Measurements from ENCODE around the gene ACTG1.

DNA sequence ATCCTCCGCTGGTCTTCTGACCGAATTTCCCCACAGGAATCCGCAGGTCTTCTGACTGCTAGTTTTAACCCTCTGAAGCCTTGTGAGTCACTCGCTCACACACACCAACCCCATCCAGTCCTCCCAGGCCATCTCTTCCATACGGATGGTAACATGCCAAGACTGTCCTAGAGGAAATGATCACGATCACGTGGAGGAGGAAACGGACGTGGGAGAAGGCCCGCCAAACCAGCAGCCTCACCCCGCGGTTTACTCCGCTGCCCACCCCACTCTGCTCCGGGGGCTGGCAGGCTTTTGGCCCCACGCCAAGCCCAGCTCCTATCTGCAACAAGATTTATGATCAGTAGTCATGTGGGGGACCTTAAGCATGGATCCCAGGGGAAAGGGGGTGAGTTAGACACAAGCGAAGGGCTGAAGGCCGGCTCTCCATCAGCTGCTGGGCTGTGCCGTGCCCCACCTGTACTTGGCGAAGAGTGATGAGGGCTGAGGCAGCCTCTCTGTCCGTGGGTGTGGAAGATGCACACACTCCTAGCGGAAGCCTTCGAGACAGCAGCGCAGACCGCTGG, 41.1 kb upstream of the ACTG1 start:
- TF ChIP-seq CTCF (IDR thresholded peaks at IDR 0.05) (no peak), POLR2AphosphoS5 (IDR thresholded peaks at IDR 0.05; ENCODE audit: low read depth, low read length) (peak; percentile 7; the same call in 1 of the 2 replicates), CHD2 (IDR thresholded peaks at IDR 0.05; ENCODE audit: low read length, partially characterized antibody) (no peak), RAD21 (IDR thresholded peaks at IDR 0.05; ENCODE audit: low read length) (no peak), REST (IDR thresholded peaks at IDR 0.05; ENCODE audit: low read depth, low read length) (no peak; the same call in 1 of the 2 replicates), SIN3A (IDR thresholded peaks at IDR 0.05; ENCODE audit: borderline replicate concordance, low read depth, low read length) (peak; percentile 64; the same call in 1 of the 2 replicates), RFX5 (IDR thresholded peaks at IDR 0.05; ENCODE audit: low read length) (no peak), YY1 (IDR thresholded peaks at IDR 0.05; ENCODE audit: low read depth) (no peak), EP300 (IDR thresholded peaks at IDR 0.05; ENCODE audit: borderline replicate concordance in 1 of 2, low read depth in 1 of 2, low read length in 1 of 2) (peak in 1 of 2 experiments; percentile 54; a peak in 1 of 4 replicates), TCF12 (IDR thresholded peaks at IDR 0.05) (peak; percentile 67), EZH2phosphoT487 (IDR thresholded peaks at IDR 0.05; ENCODE audit: borderline replicate concordance, low read depth) (no peak), NRF1 (IDR thresholded peaks at IDR 0.05; ENCODE audit: low read depth, low read length) (no peak)
- TF ChIP-seq, protein P1, sequence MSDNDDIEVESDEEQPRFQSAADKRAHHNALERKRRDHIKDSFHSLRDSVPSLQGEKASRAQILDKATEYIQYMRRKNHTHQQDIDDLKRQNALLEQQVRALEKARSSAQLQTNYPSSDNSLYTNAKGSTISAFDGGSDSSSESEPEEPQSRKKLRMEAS (IDR thresholded peaks at IDR 0.05; ENCODE audit: low read depth), result peak; percentile 97
- TF ChIP-seq, protein P2, sequence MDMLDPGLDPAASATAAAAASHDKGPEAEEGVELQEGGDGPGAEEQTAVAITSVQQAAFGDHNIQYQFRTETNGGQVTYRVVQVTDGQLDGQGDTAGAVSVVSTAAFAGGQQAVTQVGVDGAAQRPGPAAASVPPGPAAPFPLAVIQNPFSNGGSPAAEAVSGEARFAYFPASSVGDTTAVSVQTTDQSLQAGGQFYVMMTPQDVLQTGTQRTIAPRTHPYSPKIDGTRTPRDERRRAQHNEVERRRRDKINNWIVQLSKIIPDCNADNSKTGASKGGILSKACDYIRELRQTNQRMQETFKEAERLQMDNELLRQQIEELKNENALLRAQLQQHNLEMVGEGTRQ (IDR thresholded peaks at IDR 0.05; ENCODE audit: borderline replicate concordance, low read depth, low read length), result peak; percentile 73

Data from SK-N-SH (cell line).